ENCODE results near the gene MCAM.

MCAM gene

DNA sequence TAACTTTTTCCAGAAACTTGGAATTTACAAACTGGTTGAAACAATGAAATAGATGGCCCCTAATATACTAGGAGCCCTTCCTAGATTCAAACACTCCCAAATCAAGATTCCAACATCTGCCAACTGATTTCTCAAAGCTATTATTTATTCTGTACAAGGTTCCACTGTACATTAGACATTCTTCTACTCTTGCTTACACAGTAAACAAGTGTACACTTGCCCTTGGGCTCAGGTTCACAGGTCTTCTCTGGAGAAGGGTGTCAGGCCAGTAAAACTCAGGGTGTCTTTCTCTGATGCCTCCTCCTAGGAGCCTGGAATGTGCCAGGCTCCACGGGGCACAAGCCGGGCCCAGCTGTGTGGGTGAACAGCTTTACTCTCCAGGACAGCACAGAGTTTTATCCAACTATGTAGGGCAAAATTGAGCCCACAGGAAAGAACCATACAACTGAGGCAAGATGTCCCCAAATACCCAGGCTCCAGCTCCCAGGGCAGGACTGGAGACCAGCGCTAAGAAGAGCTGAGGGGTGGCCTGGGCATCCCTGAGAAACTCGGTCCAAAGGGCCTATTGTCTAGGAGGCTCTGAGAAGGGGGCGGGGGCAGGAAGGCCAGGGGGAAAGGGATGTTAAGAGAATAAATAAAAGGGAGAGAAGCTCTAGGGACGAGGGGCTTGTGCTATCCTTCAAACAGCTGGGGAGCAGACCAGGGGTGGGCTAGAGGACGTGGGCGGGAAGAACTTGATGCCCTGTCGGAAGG is 38.3 kb upstream of the MCAM start:
- no peak for TF ChIP-seq GATA3 (IDR thresholded peaks at IDR 0.05; ENCODE audit: low read depth, low read length)
- TF ChIP-seq GATA2 (IDR thresholded peaks at IDR 0.05; ENCODE audit: low read depth, low read length): no peak

DNA sequence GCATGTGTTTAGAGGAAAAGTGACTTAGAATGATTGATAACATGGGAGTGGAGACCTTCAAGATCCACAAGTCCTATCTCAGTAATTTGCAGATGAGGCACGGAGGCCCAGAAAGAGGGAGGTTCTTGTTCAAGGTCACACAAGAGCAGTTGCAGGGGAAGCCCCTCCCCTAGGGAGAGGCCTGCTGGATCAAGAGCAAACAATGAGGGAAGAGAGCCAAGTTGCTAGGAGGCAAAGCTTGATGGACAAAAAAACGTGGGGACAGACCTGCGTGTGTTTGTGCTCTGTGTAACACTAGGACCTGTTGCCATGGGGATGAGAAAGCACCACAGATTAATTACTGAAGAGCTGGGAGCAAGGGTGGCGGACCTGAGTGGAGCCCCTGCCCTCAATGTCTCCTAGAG is 35.9 kb upstream of the MCAM start:
- TF ChIP-seq GATA2 (IDR thresholded peaks at IDR 0.05; ENCODE audit: low read depth, low read length): no peak
- no peak for TF ChIP-seq GATA3 (IDR thresholded peaks at IDR 0.05; ENCODE audit: low read depth, low read length)

DNA sequence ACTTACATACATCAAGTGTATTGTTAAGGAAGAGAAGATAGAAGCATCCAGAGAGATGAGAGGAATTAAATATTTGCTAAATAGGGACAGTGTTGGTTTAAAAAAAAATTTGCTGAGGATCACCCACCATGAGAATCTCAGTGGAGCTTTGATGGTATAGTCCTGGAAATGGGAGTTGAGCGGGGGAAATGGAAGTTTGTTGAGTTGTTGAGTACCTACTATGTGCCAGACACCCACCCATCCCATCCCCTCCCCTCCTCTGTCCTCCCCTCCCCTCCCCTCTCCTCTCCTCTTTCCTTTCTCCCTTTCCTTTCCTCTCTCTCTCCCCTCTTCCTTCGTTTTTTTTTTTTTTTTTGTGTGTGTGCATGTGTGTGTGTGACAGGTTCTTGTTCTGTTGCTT is 34.3 kb upstream of the MCAM start:
- TF ChIP-seq GATA3 (IDR thresholded peaks at IDR 0.05; ENCODE audit: low read depth, low read length) (no peak), GATA2 (IDR thresholded peaks at IDR 0.05; ENCODE audit: low read depth, low read length) (no peak)

DNA sequence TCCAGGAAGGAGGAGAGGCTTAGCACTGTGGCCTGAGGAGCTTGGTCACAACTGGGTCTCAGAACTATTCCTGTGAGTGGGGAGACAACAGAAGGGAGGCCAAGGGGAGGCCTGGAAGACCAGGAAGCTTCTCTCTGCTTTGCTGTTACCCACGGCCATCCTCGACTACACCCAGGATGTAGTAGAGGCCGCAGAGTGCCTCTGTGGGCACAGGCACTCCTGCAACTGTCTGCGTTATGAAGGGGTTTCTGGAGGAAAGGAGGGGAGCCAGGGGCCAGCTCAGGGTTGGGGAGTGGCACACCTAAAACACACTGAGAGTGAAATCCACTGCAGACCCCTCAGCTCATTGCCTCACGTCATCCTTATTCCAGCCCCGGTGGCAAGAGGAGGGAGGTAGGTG is 33.4 kb upstream of the MCAM start:
- TF ChIP-seq GATA2 (IDR thresholded peaks at IDR 0.05; ENCODE audit: low read depth, low read length) (no peak), GATA3 (IDR thresholded peaks at IDR 0.05; ENCODE audit: low read depth, low read length) (no peak)

DNA sequence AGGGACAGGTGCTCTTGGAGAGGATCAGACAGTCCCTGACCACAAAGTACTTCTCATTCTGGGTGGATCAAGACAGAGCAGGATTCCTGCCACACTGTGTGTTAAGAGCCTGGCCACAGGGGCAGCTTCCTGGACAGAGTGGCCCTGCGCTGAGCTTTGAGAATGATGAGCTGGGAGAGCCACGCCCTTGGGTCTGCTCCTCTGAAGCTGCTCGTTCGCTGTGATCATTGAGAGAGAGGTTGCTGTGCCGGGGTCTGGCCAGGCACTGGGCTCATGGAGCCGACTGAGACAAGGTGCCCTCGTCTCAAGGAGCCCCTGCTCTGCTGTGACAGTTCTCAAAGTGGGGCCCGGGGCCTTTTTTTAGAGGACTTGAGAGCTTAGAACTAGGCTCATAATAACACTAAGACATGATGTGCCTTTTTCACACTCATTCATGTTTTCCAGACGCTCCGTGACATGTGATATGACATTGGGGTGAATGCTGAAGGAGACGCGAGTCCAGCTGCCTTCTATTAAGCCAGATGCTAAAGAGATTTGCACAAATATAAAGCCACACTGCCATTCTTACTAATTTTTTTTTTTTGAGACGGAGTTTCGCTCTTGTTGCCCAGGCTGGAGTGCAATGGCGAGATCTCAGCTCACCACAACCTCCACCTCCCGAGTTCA is 31.1 kb upstream of the MCAM start:
- TF ChIP-seq GATA2 (IDR thresholded peaks at IDR 0.05; ENCODE audit: low read depth, low read length) (no peak), GATA3 (IDR thresholded peaks at IDR 0.05; ENCODE audit: low read depth, low read length) (no peak)

DNA sequence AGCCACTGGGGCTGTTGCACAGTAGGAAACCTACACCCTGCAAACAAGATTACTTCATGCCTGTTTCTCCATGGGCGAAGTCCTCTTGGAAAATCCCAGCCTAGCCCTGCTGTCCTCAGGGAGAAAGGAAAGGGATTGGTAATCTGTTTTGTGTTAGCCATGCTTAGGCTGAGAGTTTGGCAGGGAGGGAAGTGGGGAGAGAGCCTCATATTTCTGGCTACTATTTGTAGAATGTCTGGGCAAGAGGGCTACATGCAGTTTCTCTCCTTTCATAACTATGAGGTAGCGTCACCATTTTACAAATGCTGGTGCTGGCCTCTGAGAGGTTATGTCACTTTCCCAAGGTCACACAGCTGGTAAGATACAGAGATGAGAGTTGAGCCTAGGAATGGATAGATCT is 30.3 kb upstream of the MCAM start:
- TF ChIP-seq GATA3 (IDR thresholded peaks at IDR 0.05; ENCODE audit: low read depth, low read length) (no peak), GATA2 (IDR thresholded peaks at IDR 0.05; ENCODE audit: low read depth, low read length) (no peak)

DNA sequence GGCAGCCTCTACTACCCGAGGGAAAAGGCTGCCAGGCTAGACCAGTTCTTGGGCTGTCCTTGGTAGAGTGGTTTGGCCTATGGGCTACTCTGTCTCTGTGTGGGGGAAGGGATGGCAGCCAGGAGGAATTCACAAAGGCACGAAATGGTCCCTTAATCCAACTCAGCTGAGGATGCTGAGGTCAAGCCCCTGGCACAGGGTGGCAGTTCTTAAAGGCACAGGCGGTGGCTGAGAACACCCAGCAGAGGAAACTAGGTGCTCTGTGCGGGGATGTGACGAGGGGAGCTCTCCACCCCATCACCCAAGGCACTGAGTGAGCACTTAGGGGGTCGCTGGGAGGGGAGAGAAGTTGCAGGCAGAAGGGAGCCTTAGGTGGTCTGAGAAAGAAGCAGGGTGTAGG is 29.7 kb upstream of the MCAM start, which contains the start of gene MFRP:
TSS of gene MFRP (minus strand) at position 101 of the 400 bp plus-strand sequence. CDS start 192 bp downstream, outside the sequence.
- TF ChIP-seq GATA3 (IDR thresholded peaks at IDR 0.05; ENCODE audit: low read depth, low read length): no peak
- no peak for TF ChIP-seq GATA2 (IDR thresholded peaks at IDR 0.05; ENCODE audit: low read depth, low read length)

DNA sequence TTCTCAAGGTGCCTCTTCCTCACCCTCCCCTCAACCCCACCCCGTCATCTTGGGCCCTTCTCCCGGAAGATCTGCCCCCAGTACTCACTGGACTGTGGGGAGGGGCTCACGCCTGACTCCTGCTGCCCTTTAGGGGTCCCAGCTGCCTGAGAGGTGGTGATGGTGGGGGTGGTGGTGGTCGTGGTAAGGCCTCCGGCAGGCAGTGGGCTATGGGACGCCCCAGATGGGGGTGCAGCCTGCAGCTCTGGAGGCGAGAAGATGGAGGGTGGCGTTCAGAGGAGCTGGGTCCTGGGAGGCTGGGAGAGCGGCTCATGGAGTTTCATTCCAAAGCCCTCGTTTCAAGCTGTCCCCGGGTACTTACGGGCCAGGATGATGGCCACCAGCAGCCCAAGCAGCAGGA is 28.8 kb upstream of the MCAM start:
- no peak for TF ChIP-seq GATA2 (IDR thresholded peaks at IDR 0.05; ENCODE audit: low read depth, low read length)
- TF ChIP-seq GATA3 (IDR thresholded peaks at IDR 0.05; ENCODE audit: low read depth, low read length): no peak

DNA sequence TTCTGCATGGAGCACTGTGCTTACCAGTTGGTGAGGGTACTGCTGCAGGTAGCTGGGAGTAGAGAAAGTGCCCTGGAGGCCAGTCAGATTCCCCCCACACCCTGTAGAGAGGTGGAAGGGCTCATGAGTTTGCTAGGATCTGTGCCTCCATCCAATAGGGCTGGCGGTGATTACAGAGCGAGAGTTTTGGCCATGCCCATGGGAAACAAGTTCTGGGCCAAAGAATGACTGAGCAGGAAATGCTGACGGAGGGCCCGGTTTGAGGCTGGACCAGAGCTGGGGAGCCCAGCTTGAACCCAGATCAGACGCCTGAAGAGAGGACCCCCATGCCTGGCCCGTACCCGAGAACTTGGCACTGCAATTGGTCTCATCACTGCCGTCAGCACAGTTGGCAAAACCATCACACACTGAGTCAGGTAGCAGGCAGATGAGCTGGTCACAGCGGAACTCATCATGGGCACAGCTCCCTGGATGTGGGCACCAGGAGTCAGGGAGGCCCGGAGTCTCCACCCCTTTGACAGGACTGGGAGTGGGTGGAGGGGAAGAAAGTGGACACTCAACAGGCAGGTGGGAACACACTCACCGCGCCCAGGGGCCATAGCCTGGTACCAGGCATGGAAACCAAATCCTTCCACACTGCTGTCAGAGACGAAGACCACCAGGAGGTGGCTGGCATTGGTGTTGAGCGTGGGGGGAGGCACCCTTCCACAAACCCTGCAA is 27.5 kb upstream of the MCAM start:
- no peak for TF ChIP-seq GATA3 (IDR thresholded peaks at IDR 0.05; ENCODE audit: low read depth, low read length)
- TF ChIP-seq GATA2 (IDR thresholded peaks at IDR 0.05; ENCODE audit: low read depth, low read length): no peak

DNA sequence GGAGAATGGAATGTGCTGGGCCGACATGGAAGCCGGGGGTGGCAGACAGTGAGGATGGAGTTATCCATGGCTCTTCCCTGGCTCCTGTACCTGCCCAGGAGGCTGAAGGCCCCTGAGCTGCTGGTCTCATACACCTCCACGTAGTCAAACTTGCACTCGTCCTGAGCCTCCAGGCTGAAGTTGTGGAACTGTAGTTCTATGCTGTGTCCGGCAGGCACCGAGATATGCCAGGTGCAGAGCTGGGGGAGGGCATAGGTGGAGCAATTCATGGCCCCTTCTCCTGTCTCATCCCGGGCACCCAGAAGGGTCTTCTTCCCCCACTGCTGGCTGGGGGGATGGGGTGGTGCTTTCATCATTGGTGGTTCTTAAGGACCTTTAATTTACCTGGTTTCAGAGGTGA is 26.8 kb upstream of the MCAM start:
- no peak for TF ChIP-seq GATA3 (IDR thresholded peaks at IDR 0.05; ENCODE audit: low read depth, low read length)

DNA sequence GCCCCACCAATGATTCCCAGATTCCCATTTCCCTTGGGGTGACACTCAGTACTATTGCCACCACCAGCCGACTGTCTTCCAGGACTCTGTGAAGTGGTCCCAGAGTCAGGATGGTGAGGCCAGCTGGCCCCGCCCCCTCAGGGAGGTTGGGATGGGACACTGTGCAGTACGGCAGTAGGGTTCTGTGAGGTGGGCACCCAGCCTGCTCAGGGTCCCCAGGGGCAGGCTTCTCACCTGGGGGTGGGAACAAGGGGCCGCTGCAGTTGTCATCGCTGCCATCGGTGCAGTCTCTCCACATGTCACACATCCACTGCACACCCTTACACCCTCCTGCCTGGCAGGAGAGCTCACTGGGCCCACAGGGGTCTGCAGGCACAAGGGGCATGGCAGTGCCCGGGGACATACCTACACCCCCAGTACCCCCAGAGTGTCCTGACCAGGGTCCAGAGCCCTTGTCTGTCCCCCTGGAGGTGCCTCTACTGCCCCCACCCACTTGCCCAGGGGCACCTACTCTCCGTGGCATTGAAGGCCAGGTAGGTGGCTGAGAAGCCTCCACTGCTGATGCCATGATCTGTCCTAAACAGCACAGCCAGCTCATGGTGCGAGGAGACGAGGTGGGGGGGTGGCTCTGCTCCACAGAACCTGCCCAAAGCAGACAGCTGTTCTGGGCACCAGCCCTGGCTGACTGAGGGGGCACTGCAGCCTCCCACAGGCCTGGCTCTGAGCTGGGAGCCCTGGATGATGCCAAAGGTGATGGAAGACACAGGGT is 25.6 kb upstream of the MCAM start:
- TF ChIP-seq GATA3 (IDR thresholded peaks at IDR 0.05; ENCODE audit: low read depth, low read length) (no peak), GATA2 (IDR thresholded peaks at IDR 0.05; ENCODE audit: low read depth, low read length) (no peak)

DNA sequence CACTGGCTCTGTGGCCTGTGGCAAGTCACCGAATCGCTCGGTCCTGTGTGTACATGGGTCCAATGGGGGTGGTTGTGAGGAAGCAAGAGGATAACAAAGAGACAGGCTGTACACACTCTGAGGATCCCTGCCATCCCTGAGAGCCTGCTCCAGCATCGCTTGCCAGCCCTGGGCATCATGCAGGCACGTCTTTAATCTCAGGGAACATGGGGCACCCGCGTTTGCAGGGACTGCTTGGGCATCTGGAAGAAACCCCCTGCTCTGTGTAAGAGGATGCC is 25.0 kb upstream of the MCAM start:
- TF ChIP-seq GATA3 (IDR thresholded peaks at IDR 0.05; ENCODE audit: low read depth, low read length): no peak
- no peak for TF ChIP-seq GATA2 (IDR thresholded peaks at IDR 0.05; ENCODE audit: low read depth, low read length)

DNA sequence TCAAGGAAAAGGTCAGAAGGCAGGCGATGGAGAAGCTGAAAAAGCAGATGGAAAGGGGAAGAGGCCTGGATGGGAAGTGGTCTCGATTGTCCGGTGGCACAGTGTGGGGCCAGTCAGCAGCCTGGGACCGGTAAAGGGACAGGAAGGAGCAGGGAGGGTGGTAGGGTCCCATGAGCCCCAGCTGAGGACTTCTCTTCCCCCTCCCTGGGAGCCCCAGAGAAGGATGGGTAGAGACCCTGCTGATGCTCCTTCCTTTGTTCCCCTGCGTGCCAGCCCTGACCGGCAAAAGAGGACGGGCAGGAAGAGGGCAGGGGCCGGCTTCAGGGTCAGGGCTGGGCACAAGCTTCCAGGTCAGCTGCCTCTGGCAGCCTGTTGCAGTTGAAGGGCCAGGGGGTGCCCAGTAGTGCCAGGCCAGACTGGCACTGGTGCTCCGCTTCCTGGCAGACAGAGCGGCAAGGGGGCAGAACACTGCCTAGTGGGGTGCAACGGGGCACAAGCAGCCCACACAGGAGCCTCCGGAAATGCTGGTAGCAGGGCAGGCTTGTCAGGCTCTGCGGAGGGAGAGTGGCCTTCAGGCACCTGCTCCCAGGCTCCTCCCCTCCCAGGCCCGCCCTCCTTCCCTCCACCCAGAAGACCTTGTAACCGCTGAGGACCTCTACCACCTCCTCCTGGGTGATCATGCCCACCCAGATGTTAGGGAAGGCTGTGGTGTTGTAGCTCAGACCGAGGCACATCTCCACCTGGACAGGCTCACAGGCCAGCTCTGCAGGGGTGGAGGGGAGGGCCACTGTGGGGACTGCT is 24.5 kb upstream of the MCAM start:
- TF ChIP-seq GATA2 (IDR thresholded peaks at IDR 0.05; ENCODE audit: low read depth, low read length) (no peak), GATA3 (IDR thresholded peaks at IDR 0.05; ENCODE audit: low read depth, low read length) (no peak)

All from SH-SY5Y (cell line).